Measurements from ENCODE around the gene ALDH2.
"Not testable (repeated sequence)": the region's sequence is repeated elsewhere in the genome, so short reads cannot be mapped to it uniquely, and the experiment has no call there.

ALDH2 gene

DNA sequence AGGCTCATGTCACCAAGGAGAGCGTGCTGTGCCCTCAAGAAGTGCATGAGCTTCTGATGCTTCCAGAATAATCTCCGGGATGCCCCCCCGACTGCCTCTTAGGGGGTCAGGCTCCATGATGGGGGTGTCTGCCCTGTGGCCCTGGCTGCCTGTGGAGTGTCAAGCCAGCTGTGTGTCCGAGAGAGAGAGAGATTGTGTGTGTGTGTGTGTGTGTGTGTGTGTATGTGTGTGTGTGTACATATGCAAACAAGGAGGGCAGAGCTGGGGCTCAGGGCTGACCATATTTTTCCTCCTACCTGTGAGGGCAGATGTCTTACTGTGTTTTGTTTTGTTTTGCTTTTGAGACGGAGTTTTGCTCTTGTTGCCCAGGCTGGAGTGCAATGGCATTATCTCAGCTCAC is 5.6 kb upstream of the ALDH2 start:
- Histone ChIP-seq H3K9ac (ENCODE audit: low read length) (no peak overlapping the region), H3K4me3 (ENCODE audit: low read depth, low read length, poor library complexity, severe bottlenecking) (no peak overlapping the region), H3K27ac (ENCODE audit: low read depth, low read length, poor library complexity, severe bottlenecking) (no peak overlapping the region), H3K9me2 (ENCODE audit: low read depth, low read length) (no peaks in the 10 kb centered on the region), H3K36me3 (ENCODE audit: insufficient read depth, low read length) (no peaks in the 10 kb centered on the region), H3K9me3 (ENCODE audit: low read length) (no peaks in the 10 kb centered on the region), H3F3A (ENCODE audit: insufficient read depth, low read length) (no peaks in the 10 kb centered on the region), H3K79me2 (ENCODE audit: insufficient read depth, low read length) (no peaks in the 10 kb centered on the region), H3K27me3 (ENCODE audit: insufficient read depth, low read length) (no peaks in the 10 kb centered on the region), H2AFZ (ENCODE audit: low read length) (no peak overlapping the region), H3K4me2 (ENCODE audit: low read length) (0 out of 2 replicates have a peak overlapping the region, but pooled peaks have one; percentile 1), H3K4me1 (ENCODE audit: insufficient read depth, low read length, severe bottlenecking) (peaks cover 36% of the 10 kb centered on the region), H4K20me1 (ENCODE audit: insufficient read depth, low read length) (no peaks in the 10 kb centered on the region)
- TF ChIP-seq CTCF (IDR thresholded peaks at IDR 0.05; ENCODE audit: low read length) (no peak), EZH2 (IDR thresholded peaks at IDR 0.05; ENCODE audit: borderline replicate concordance, low read length) (no peak)

DNA sequence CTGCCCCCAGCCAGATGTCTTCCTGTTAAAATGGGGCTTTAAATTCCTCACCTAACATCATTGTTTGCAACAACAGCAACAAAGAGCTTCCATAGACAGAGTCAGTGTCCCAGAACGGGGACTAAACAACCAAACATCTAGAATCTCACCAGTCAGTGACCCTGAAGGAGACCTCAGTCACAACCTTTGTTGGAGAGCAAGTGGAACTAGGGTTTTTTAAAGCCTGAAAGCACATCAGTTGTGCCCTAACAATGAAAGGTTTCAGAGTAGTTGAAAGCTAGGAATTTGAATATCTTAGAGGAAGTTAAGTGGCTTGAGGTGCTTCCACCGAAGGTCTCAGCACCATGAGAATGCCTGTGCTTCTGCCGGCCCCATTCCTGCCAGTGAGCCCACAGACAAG is 5.0 kb upstream of the ALDH2 start:
- Histone ChIP-seq H3K4me1 (ENCODE audit: insufficient read depth, low read length, severe bottlenecking) (peaks cover 42% of the 10 kb centered on the region), H3F3A (ENCODE audit: insufficient read depth, low read length) (no peaks in the 10 kb centered on the region), H3K9me3 (ENCODE audit: low read length) (no peaks in the 10 kb centered on the region), H2AFZ (ENCODE audit: low read length) (no peak overlapping the region), H3K4me3 (ENCODE audit: low read depth, low read length, poor library complexity, severe bottlenecking) (no peak overlapping the region), H3K27ac (ENCODE audit: low read depth, low read length, poor library complexity, severe bottlenecking) (peak overlapping the region; percentile 6), H3K36me3 (ENCODE audit: insufficient read depth, low read length) (no peaks in the 10 kb centered on the region), H3K9me2 (ENCODE audit: low read depth, low read length) (no peaks in the 10 kb centered on the region), H3K9ac (ENCODE audit: low read length) (no peak overlapping the region), H3K27me3 (ENCODE audit: insufficient read depth, low read length) (no peaks in the 10 kb centered on the region), H4K20me1 (ENCODE audit: insufficient read depth, low read length) (no peaks in the 10 kb centered on the region), H3K4me2 (ENCODE audit: low read length) (peak overlapping the region; percentile 1; the same call in 1 of the 2 replicates), H3K79me2 (ENCODE audit: insufficient read depth, low read length) (no peaks in the 10 kb centered on the region)
- TF ChIP-seq EZH2 (IDR thresholded peaks at IDR 0.05; ENCODE audit: borderline replicate concordance, low read length) (no peak), CTCF (IDR thresholded peaks at IDR 0.05; ENCODE audit: low read length) (no peak)

- H3K4me2 ChIP-seq (ENCODE audit: low read length); H3K4me3 ChIP-seq (ENCODE audit: low read depth, low read length, poor library complexity, severe bottlenecking); H4K20me1 ChIP-seq (ENCODE audit: insufficient read depth, low read length); H3K9me2 ChIP-seq (ENCODE audit: low read depth, low read length); H2AFZ ChIP-seq (ENCODE audit: low read length); H3K9me3 ChIP-seq (ENCODE audit: low read length); H3K36me3 ChIP-seq (ENCODE audit: insufficient read depth, low read length); H3K9ac ChIP-seq (ENCODE audit: low read length); H3K27me3 ChIP-seq (ENCODE audit: insufficient read depth, low read length); H3K79me2 ChIP-seq (ENCODE audit: insufficient read depth, low read length); H3F3A ChIP-seq (ENCODE audit: insufficient read depth, low read length); H3K27ac ChIP-seq (ENCODE audit: low read depth, low read length, poor library complexity, severe bottlenecking): not testable (repeated sequence)
- H3K4me1 ChIP-seq (ENCODE audit: insufficient read depth, low read length, severe bottlenecking), result peaks cover 29% of the 10 kb centered on the region
Measured at GRCh38 chr12:111763552-111763951, 3.2 kb upstream of the ALDH2 start.

DNA sequence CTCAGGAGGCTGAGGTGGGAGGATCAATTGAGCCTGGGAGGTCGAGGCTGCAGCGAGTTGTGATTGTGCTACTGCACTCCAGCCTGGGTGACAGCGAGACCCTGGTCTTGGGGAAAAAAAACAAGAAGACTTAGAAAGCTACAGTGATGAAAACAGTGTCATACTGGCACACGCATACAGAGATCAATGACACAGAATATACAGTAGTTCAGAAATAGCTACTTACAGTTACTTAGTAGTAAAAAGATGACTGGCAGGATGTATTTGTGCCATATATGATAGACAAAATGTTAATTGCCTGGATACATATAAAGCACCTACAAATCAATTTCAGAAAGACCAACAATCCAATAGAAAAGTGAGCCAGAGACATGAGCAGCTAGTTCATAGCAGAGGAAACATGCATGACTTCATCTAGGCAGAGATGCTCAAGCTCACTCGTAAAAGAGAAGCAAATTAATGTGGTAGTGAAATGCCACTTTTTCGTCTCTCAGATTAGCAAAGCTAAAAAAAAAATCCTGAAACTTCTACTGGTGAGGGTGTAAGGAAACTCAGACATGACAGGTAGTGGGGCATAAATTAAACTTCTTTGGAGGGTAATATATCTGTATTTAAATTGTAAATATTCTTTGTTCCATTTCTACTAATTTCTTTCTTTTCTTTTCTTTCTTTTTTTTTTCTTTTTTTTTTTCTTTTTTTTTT is 2.5 kb upstream of the ALDH2 start:
- H3K9me3 ChIP-seq (ENCODE audit: low read length), result no peaks in the 10 kb centered on the region
- H3K4me1 ChIP-seq (ENCODE audit: insufficient read depth, low read length, severe bottlenecking), result peaks cover 29% of the 10 kb centered on the region
- no peak overlapping the region for H3K9ac ChIP-seq (ENCODE audit: low read length)
- no peaks in the 10 kb centered on the region for H3K9me2 ChIP-seq (ENCODE audit: low read depth, low read length)
- H3K27me3 ChIP-seq (ENCODE audit: insufficient read depth, low read length), result no peaks in the 10 kb centered on the region
- no peak overlapping the region for H3K4me2 ChIP-seq (ENCODE audit: low read length)
- H3F3A ChIP-seq (ENCODE audit: insufficient read depth, low read length), result 0 out of 2 replicates have a peak, but pooled peaks cover 3% of the 10 kb centered on the region
- no peak for TF ChIP-seq CTCF (IDR thresholded peaks at IDR 0.05; ENCODE audit: low read length)
- no peak for TF ChIP-seq EZH2 (IDR thresholded peaks at IDR 0.05; ENCODE audit: borderline replicate concordance, low read length)
- H4K20me1 ChIP-seq (ENCODE audit: insufficient read depth, low read length), result no peaks in the 10 kb centered on the region
- no peaks in the 10 kb centered on the region for H3K79me2 ChIP-seq (ENCODE audit: insufficient read depth, low read length)
- H3K4me3 ChIP-seq (ENCODE audit: low read depth, low read length, poor library complexity, severe bottlenecking), result no peak overlapping the region
- H3K36me3 ChIP-seq (ENCODE audit: insufficient read depth, low read length), result no peaks in the 10 kb centered on the region
- no peak overlapping the region for H2AFZ ChIP-seq (ENCODE audit: low read length)
- no peak overlapping the region for H3K27ac ChIP-seq (ENCODE audit: low read depth, low read length, poor library complexity, severe bottlenecking)
